HG03439 (cell line): ENCODE measurements around the gene RAB30.
"Not testable (repeated sequence)": the region's sequence is repeated elsewhere in the genome, so short reads cannot be mapped to it uniquely, and the experiment has no call there.

ENCODE experiments used
- ATAC-seq: cut with Tn5 transposase; IDR thresholded peaks from one replicate; pipeline ENCODE4 v1.9.1; 2021; ENCODE audit warnings: mild to moderate bottlenecking, moderate library complexity; ENCODE audit not compliant: unreplicated experiment

Gene RAB30

GRCh38 chr11:82950502-82950901 is 121.2 kb downstream of the RAB30 start:
- not testable (repeated sequence) for ATAC-seq

- no peak for ATAC-seq
Measured at GRCh38 chr11:82949352-82949751, 122.3 kb downstream of the RAB30 start.

- no peak for ATAC-seq
Measured at GRCh38 chr11:82945682-82946081, 126.0 kb downstream of the RAB30 start.

GRCh38 chr11:82945041-82945440 is 126.7 kb downstream of the RAB30 start:
- not testable (repeated sequence) for ATAC-seq

- ATAC-seq = no peak
Measured at GRCh38 chr11:82944198-82944597, 127.5 kb downstream of the RAB30 start.

GRCh38 chr11:82943430-82943829 is 128.3 kb downstream of the RAB30 start:
- ATAC-seq = not testable (repeated sequence)

- ATAC-seq = no peak
Measured at GRCh38 chr11:82942376-82942775, 129.3 kb downstream of the RAB30 start.

GRCh38 chr11:82939456-82939855 is 132.2 kb downstream of the RAB30 start:
- ATAC-seq = no peak

GRCh38 chr11:82937554-82937953 is 134.1 kb downstream of the RAB30 start:
- no peak for ATAC-seq

GRCh38 chr11:82936261-82936660 is 135.4 kb downstream of the RAB30 start:
- no peak for ATAC-seq

- no peak for ATAC-seq
Measured at GRCh38 chr11:82932564-82932963, 139.1 kb downstream of the RAB30 start.

- ATAC-seq = no peak
Measured at GRCh38 chr11:82930734-82931133, 141.0 kb downstream of the RAB30 start.

GRCh38 chr11:82930229-82930628 is 141.5 kb downstream of the RAB30 start:
- ATAC-seq = no peak

GRCh38 chr11:82929121-82929520 is 142.6 kb downstream of the RAB30 start:
- no peak for ATAC-seq

- peak; percentile 81 for ATAC-seq
Measured at GRCh38 chr11:82927264-82927880, 144.3 kb downstream of the RAB30 start.

GRCh38 chr11:82924522-82925224 is 147.0 kb downstream of the RAB30 start:
- ATAC-seq = no peak
